Measurements from ENCODE around the gene IRF9. TPM values are rescaled to one million over a fixed set of nuclear protein-coding genes. Genes with fewer than 3 reads are reported as not detected.
A peak's percentile ranks its signal among the peaks of the same experiment; 100 is the strongest.

IRF9 gene
- total and polyA plus RNA-seq, 2 of the 13 experiments (the other 11 are each of a cell fraction or from before 2014, with no cell fraction given) = 14.9 to 49.7 TPM

GRCh38 chr14:24113379-24113800 is 47.7 kb upstream of the IRF9 start (continued):
- TF ChIP-seq DZIP1 (CRISPR knock-in tag; IDR thresholded peaks at IDR 0.05) = no peak
- TF ChIP-seq ATF3 (CRISPR knock-in tag; IDR thresholded peaks at IDR 0.05) = no peak
- TF ChIP-seq ZBTB3 (CRISPR knock-in tag; IDR thresholded peaks at IDR 0.05; ENCODE audit: borderline replicate concordance, low read depth) = no peak
- TF ChIP-seq RARA (CRISPR knock-in tag; IDR thresholded peaks at IDR 0.05) = no peak
- no peak for TF ChIP-seq NR2F2 (IDR thresholded peaks at IDR 0.05; ENCODE audit: borderline replicate concordance, low read depth)
- 0 out of 2 replicates have a peak, but pooled peaks have one; percentile 1 for TF ChIP-seq SNAI1 (CRISPR knock-in tag; IDR thresholded peaks at IDR 0.05; ENCODE audit: borderline replicate concordance)
- no peak for TF ChIP-seq ZNF572 (CRISPR knock-in tag; IDR thresholded peaks at IDR 0.05)
- TF ChIP-seq ZKSCAN1 (IDR thresholded peaks at IDR 0.05; ENCODE audit: low read length) = no peak
- no peak for TF ChIP-seq PAX8 (CRISPR knock-in tag; IDR thresholded peaks at IDR 0.05; ENCODE audit: borderline replicate concordance)
- TF ChIP-seq RERE (CRISPR knock-in tag; IDR thresholded peaks at IDR 0.05; ENCODE audit: low read depth) = no peak
- no peak for TF ChIP-seq TCF12 (IDR thresholded peaks at IDR 0.05)
- no peak for TF ChIP-seq TCF12 (CRISPR knock-in tag; IDR thresholded peaks at IDR 0.05)
- no peak for TF ChIP-seq SNAPC5 (CRISPR knock-in tag; IDR thresholded peaks at IDR 0.05; ENCODE audit: borderline replicate concordance)
- TF ChIP-seq ZNF570 (CRISPR knock-in tag; IDR thresholded peaks at IDR 0.05; ENCODE audit: borderline replicate concordance) = no peak
- TF ChIP-seq MTERF4 (CRISPR knock-in tag; IDR thresholded peaks at IDR 0.05) = no peak
- TF ChIP-seq DNMT1 (CRISPR knock-in tag; IDR thresholded peaks at IDR 0.05) = no peak
- TF ChIP-seq HDAC1 (CRISPR knock-in tag; IDR thresholded peaks at IDR 0.05) = no peak
- TF ChIP-seq ZBTB4 (CRISPR knock-in tag; IDR thresholded peaks at IDR 0.05; ENCODE audit: borderline replicate concordance) = no peak

All from HepG2 (cell line).